Motor neuron (in vitro differentiated cells): ENCODE data around the gene STK35. TPM values are rescaled to one million over a fixed set of nuclear protein-coding genes. Genes with fewer than 3 reads are reported as not detected.

Source experiments
- ATAC-seq, 8 experiments: fragments of 200-7000 bp; cut with Tn5 transposase; replicated peaks in 6 of 8; 2 replicates each; pipeline ENCODE4 v1.8.0; 2021; ENCODE audit warnings: mild to moderate bottlenecking in 8 of 8, moderate library complexity in 8 of 8
- H3K27ac ChIP-seq, 2 donors: fragments of 250-450 bp; sonication (Bioruptor Pico); 2 replicates each; pipeline ENCODE4 v1.9.0; 2021; ENCODE audit warnings: antibody characterized with exemption in 2 of 2, mild to moderate bottlenecking in 2 of 2, moderate library complexity in 1 of 2
- H3K4me1 ChIP-seq, 2 donors: fragments of 250-450 bp; sonication (Bioruptor Pico); replicated peaks in 1 of 2; 2 replicates each; pipeline ENCODE4 v1.6.1; 2021; ENCODE audit warnings: antibody characterized with exemption in 2 of 2, mild to moderate bottlenecking in 2 of 2, moderate library complexity in 1 of 2
- H3K4me3 ChIP-seq, 5 donors: fragments of 250-450 bp; sonication (Bioruptor Pico); 2 replicates each; pipeline ENCODE4 v1.9.0; 2021; ENCODE audit warnings: antibody characterized with exemption in 5 of 5, mild to moderate bottlenecking in 5 of 5, moderate library complexity in 4 of 5
- WGBS, 10 experiments: fragments of 450-650 bp; shearing (Covaris generic); methylation state at CpG; one replicate each; pipeline ENCODE4 v1.0.0; 2022; 5-methylcytosine and 5-hydroxymethylcytosine counted together
- in situ Hi-C, 9 experiments: fragments of 400-800 bp; cut with MboI; loops; one replicate each; pipeline ENCODE4 v1.15.0; 2021; ENCODE audit warnings: low sequenced_read_pairs in 9 of 9, low pct_unique_long_range_greater_than_20kb in 2 of 9; ENCODE audit not compliant: unreplicated experiment in 9 of 9
- total RNA-seq, 8 experiments: library from RNA; unstranded; fragments of 300-600 nt; gene quantifications; 2 replicates each; pipeline versions ENCODE4 v1.2.3 to v1.2.4, GENCODE V29; 2022

The STK35 gene
- total RNA-seq, 8 experiments from 2014 or later, result 7.1 to 14.4 (median 11.1) TPM

GRCh38 chr20:2112910-2113309 is 11.3 kb downstream of the STK35 start:
- no peak overlapping the region for H3K27ac ChIP-seq
- peaks cover 4 to 11% of the 10 kb centered on the region in 2 donors for H3K4me1 ChIP-seq
- H3K4me3 ChIP-seq, result no peak overlapping the region
- no peak for ATAC-seq
- in situ Hi-C loops, result no loop called here
- 60 to 100% (median 96%) methylated on average over 1 to 4 of the region's 4 CpGs; no CpG with 5 or more reads in 4 of the 10 experiments for WGBS, 10 experiments

- 50 to 100% (median 87%) methylated on average over 1 to 9 of the region's 9 CpGs; no CpG with 5 or more reads in 1 of the 10 experiments for WGBS, 10 experiments
- in situ Hi-C loops, result no loop called here
- H3K4me3 ChIP-seq, result no peak overlapping the region
- H3K4me1 ChIP-seq, result peaks cover 3 to 5% of the 10 kb centered on the region in 2 donors
- no peak overlapping the region for H3K27ac ChIP-seq
- no peak for ATAC-seq
Observed at GRCh38 chr20:2114127-2114959, 12.7 kb downstream of the STK35 start.

GRCh38 chr20:2114990-2115681 is 13.5 kb downstream of the STK35 start:
- H3K27ac ChIP-seq, result no peak overlapping the region
- no peaks in the 10 kb centered on the region for H3K4me1 ChIP-seq
- no peak overlapping the region for H3K4me3 ChIP-seq
- in situ Hi-C loops, result no loop called here
- 60 to 100% (median 86%) methylated on average over 1 to 2 of the region's 2 CpGs; no CpG with 5 or more reads in 3 of the 10 experiments for WGBS, 10 experiments
- peak in 2 of 8 experiments; percentile 66 to 73 for ATAC-seq

GRCh38 chr20:2116170-2116940 is 14.7 kb downstream of the STK35 start:
- ATAC-seq, result no peak
- Histone ChIP-seq H3K4me1 (no peaks in the 10 kb centered on the region), H3K4me3 (no peak overlapping the region), H3K27ac (no peak overlapping the region)
- in situ Hi-C loops, result no loop called here
- WGBS, 10 experiments, result 80 to 100% (median 97%) methylated on average over 1 to 6 of the region's 9 CpGs; no CpG with 5 or more reads in 1 of the 10 experiments

GRCh38 chr20:2118783-2119182 is 17.2 kb downstream of the STK35 start:
- 87 to 100% (median 100%) methylated on average over 1 to 3 of the region's 3 CpGs; no CpG with 5 or more reads in 4 of the 10 experiments for WGBS, 10 experiments
- no peak overlapping the region for H3K4me3 ChIP-seq
- no peak for ATAC-seq
- peaks cover 0 to 2% of the 10 kb centered on the region in 2 donors for H3K4me1 ChIP-seq
- in situ Hi-C loops, result no loop called here
- no peak overlapping the region for H3K27ac ChIP-seq

- Histone ChIP-seq H3K27ac (no peak overlapping the region), H3K4me3 (no peak overlapping the region), H3K4me1 (peaks cover 0 to 2% of the 10 kb centered on the region in 2 donors)
- in situ Hi-C loops, result no loop called here
- peak in 3 of 8 experiments; percentile 38 to 88 (median 59) for ATAC-seq
- 0 to 93% (median 69%) methylated on average over 1 to 6 of the region's 6 CpGs; no CpG with 5 or more reads in 2 of the 10 experiments for WGBS, 10 experiments
Observed at GRCh38 chr20:2122936-2123335, 21.3 kb downstream of the STK35 start.

- in situ Hi-C loops, result no loop called here
- H3K4me1 ChIP-seq, result peaks cover 0 to 2% of the 10 kb centered on the region in 2 donors
- no peak for ATAC-seq
- H3K27ac ChIP-seq, result no peak overlapping the region
- H3K4me3 ChIP-seq, result no peak overlapping the region
- 53 to 100% (median 86%) methylated on average over 1 to 5 of the region's 5 CpGs; no CpG with 5 or more reads in 2 of the 10 experiments for WGBS, 10 experiments
Observed at GRCh38 chr20:2123720-2124119, 22.1 kb downstream of the STK35 start.

- Histone ChIP-seq H3K4me3 (no peak overlapping the region), H3K27ac (no peak overlapping the region), H3K4me1 (peaks cover 0 to 2% of the 10 kb centered on the region in 2 donors)
- WGBS, 10 experiments, result 80 to 93% (median 86%) methylated on average over 1 to 5 of the region's 7 CpGs; no CpG with 5 or more reads in 4 of the 10 experiments
- ATAC-seq, result no peak
- in situ Hi-C loops, result no loop called here
Observed at GRCh38 chr20:2124564-2125213, 23.1 kb downstream of the STK35 start.

- Histone ChIP-seq H3K27ac (no peak overlapping the region), H3K4me1 (peaks cover 0 to 8% of the 10 kb centered on the region in 2 donors), H3K4me3 (no peak overlapping the region)
- in situ Hi-C loops, result no loop called here
- 50 to 100% (median 83%) methylated on average over 1 to 5 of the region's 7 CpGs; no CpG with 5 or more reads in 3 of the 10 experiments for WGBS, 10 experiments
- no peak for ATAC-seq
Observed at GRCh38 chr20:2125474-2126112, 24.0 kb downstream of the STK35 start.

GRCh38 chr20:2127238-2127637 is 25.6 kb downstream of the STK35 start:
- H3K27ac ChIP-seq, result no peak overlapping the region
- 50 to 100% (median 100%) methylated on average over 1 of the region's 1 CpG; no CpG with 5 or more reads in 6 of the 10 experiments for WGBS, 10 experiments
- in situ Hi-C loops, result no loop called here
- peaks cover 0 to 10% of the 10 kb centered on the region in 2 donors for H3K4me1 ChIP-seq
- peak in 2 of 8 experiments; percentile 43 to 66 for ATAC-seq
- H3K4me3 ChIP-seq, result no peak overlapping the region

- ATAC-seq, result no peak
- 60 to 100% (median 67%) methylated on average over 1 to 5 of the region's 6 CpGs; no CpG with 5 or more reads in 3 of the 10 experiments for WGBS, 10 experiments
- H3K27ac ChIP-seq, result no peak overlapping the region
- in situ Hi-C loops, result no loop called here
- H3K4me3 ChIP-seq, result no peak overlapping the region
- H3K4me1 ChIP-seq, result peaks cover 0 to 8% of the 10 kb centered on the region in 2 donors
Observed at GRCh38 chr20:2128542-2128941, 26.9 kb downstream of the STK35 start.
